Activated naive CD4-positive, alpha-beta T cell treated with anti-CD3 and anti-CD28 coated beads for 36 hours (primary cell): Measurements from ENCODE around the gene RELA. TPM values are rescaled to one million over a fixed set of nuclear protein-coding genes. Genes with fewer than 3 reads are reported as not detected.

ENCODE experiments used
- CTCF ChIA-PET: fragments of 350-600 bp; sonication (Branson Sonifier 250); formaldehyde crosslinking; loops from one replicate; lab custom pipeline; 2021; ENCODE audit warnings: antibody characterized with exemption; lab: Charles Lee
- DNase-seq: peaks from one replicate; pipeline ENCODE4 v3.0.0-alpha.2; 2020
- H3K27ac Mint-ChIP-seq: one replicate; pipeline ENCODE4 v1.8.0; 2021; ENCODE audit warnings: mild to moderate bottlenecking, mixed read lengths
- H3K27me3 Mint-ChIP-seq: one replicate; pipeline ENCODE4 v1.8.0; 2021; ENCODE audit warnings: low read depth, mixed read lengths
- H3K36me3 Mint-ChIP-seq: one replicate; pipeline ENCODE4 v1.8.0; 2021; ENCODE audit warnings: low read depth, mixed read lengths
- H3K4me1 Mint-ChIP-seq: one replicate; pipeline ENCODE4 v1.8.0; 2021; ENCODE audit warnings: low read depth, mixed read lengths
- H3K4me3 Mint-ChIP-seq: one replicate; pipeline ENCODE4 v1.8.0; 2021; ENCODE audit warnings: mild to moderate bottlenecking, moderate library complexity, mixed read lengths
- H3K9me3 Mint-ChIP-seq: one replicate; pipeline ENCODE4 v1.8.0; 2021; ENCODE audit warnings: mixed read lengths
- intact Hi-C: fragments of 100-400 bp; cut with micrococcal nuclease; formaldehyde crosslinking; loops from one replicate; pipeline ENCODE4 v1.15.1; 2023
- total RNA-seq, 2 experiments: library from RNA; stranded (reverse); gene quantifications; one replicate each; pipeline ENCODE4 v1.2.3, GENCODE V29; 2021

The RELA gene
- total RNA-seq, 2 experiments from 2014 or later, result 66.9 to 68.5 TPM

- Mint-ChIP-seq H3K27me3 (no peaks in the 10 kb centered on the region), H3K9me3 (no peaks in the 10 kb centered on the region), H3K36me3 (peaks cover 20% of the 10 kb centered on the region), H3K4me1 (peaks cover 28% of the 10 kb centered on the region), H3K27ac (no peak overlapping the region), H3K4me3 (no peak overlapping the region)
- intact Hi-C loops, result no loop called here
- CTCF ChIA-PET, result no interaction called here
- DNase-seq, result no peak
Observed at GRCh38 chr11:65634905-65635731, 27.6 kb downstream of the RELA start.

GRCh38 chr11:65634440-65634839 is 28.3 kb downstream of the RELA start:
- H3K4me3 Mint-ChIP-seq, result no peak overlapping the region
- no peaks in the 10 kb centered on the region for H3K9me3 Mint-ChIP-seq
- intact Hi-C loops, result no loop called here
- H3K27me3 Mint-ChIP-seq, result no peaks in the 10 kb centered on the region
- DNase-seq, result no peak
- peak overlapping the region; percentile 53 for H3K27ac Mint-ChIP-seq
- CTCF ChIA-PET, result no interaction called here
- H3K36me3 Mint-ChIP-seq, result peaks cover 16% of the 10 kb centered on the region
- H3K4me1 Mint-ChIP-seq, result peaks cover 21% of the 10 kb centered on the region

- DNase-seq, result no peak
- intact Hi-C loops, result no loop called here
- no peaks in the 10 kb centered on the region for H3K27me3 Mint-ChIP-seq
- no peaks in the 10 kb centered on the region for H3K9me3 Mint-ChIP-seq
- H3K36me3 Mint-ChIP-seq, result peaks cover 16% of the 10 kb centered on the region
- peak overlapping the region; percentile 53 for H3K27ac Mint-ChIP-seq
- H3K4me3 Mint-ChIP-seq, result no peak overlapping the region
- CTCF ChIA-PET, result no interaction called here
- H3K4me1 Mint-ChIP-seq, result peaks cover 19% of the 10 kb centered on the region
Observed at GRCh38 chr11:65634109-65634436, 28.6 kb downstream of the RELA start.

- DNase-seq, result no peak
- Mint-ChIP-seq H3K27ac (peak overlapping the region; percentile 75), H3K4me3 (no peak overlapping the region), H3K4me1 (peaks cover 14% of the 10 kb centered on the region), H3K36me3 (peaks cover 11% of the 10 kb centered on the region), H3K27me3 (no peaks in the 10 kb centered on the region), H3K9me3 (no peaks in the 10 kb centered on the region)
- CTCF ChIA-PET, result no interaction called here
- intact Hi-C loops, result no loop called here
Observed at GRCh38 chr11:65633390-65634108, 29.2 kb downstream of the RELA start.

- Mint-ChIP-seq H3K4me3 (no peak overlapping the region), H3K27me3 (no peaks in the 10 kb centered on the region), H3K36me3 (peaks cover 10% of the 10 kb centered on the region)
Observed at GRCh38 chr11:65630215-65630614, 32.5 kb downstream of the RELA start.

GRCh38 chr11:65629579-65629978 is 33.1 kb downstream of the RELA start:
- Mint-ChIP-seq H3K9me3 (no peaks in the 10 kb centered on the region), H3K27ac (no peak overlapping the region), H3K4me3 (no peak overlapping the region), H3K4me1 (peaks cover 12% of the 10 kb centered on the region), H3K36me3 (peaks cover 10% of the 10 kb centered on the region), H3K27me3 (no peaks in the 10 kb centered on the region)
- intact Hi-C loops, result no loop called here
- CTCF ChIA-PET, result no interaction called here
- DNase-seq, result no peak

More at GRCh38 chr11:65630215-65630614, 32.5 kb downstream of the RELA start:
- intact Hi-C loops, result no loop called here
- DNase-seq, result no peak
- no peak overlapping the region for H3K27ac Mint-ChIP-seq
- H3K9me3 Mint-ChIP-seq, result no peaks in the 10 kb centered on the region
- peaks cover 9% of the 10 kb centered on the region for H3K4me1 Mint-ChIP-seq
- CTCF ChIA-PET, result no interaction called here

- H3K9me3 Mint-ChIP-seq, result no peaks in the 10 kb centered on the region
- intact Hi-C loops, result loop anchor here (2.0 kb wide), 1 partner anchor 80 kb away; no protein-coding TSS in a partner anchor
Observed at GRCh38 chr11:65627202-65627601, 35.5 kb downstream of the RELA start.

GRCh38 chr11:65625628-65626342 is 36.9 kb downstream of the RELA start:
- peaks cover 9% of the 10 kb centered on the region for H3K4me1 Mint-ChIP-seq
- no peak overlapping the region for H3K4me3 Mint-ChIP-seq
- H3K27me3 Mint-ChIP-seq, result no peaks in the 10 kb centered on the region
- no peaks in the 10 kb centered on the region for H3K9me3 Mint-ChIP-seq
- peak; percentile 63 for DNase-seq
- no peak overlapping the region for H3K27ac Mint-ChIP-seq
- peaks cover 22% of the 10 kb centered on the region for H3K36me3 Mint-ChIP-seq
- CTCF ChIA-PET, result interaction anchor here (1.0 to 2.1 kb wide), 10 partner anchors 9 to 146 kb away, joined by 3 to 6 read pairs (median 3); partner anchors contain the start of gene SIPA1
- intact Hi-C loops, result loop anchor here (2.0 kb wide), 1 partner anchor 81 kb away; no protein-coding TSS in a partner anchor

More at GRCh38 chr11:65627202-65627601, 35.5 kb downstream of the RELA start:
- Mint-ChIP-seq H3K4me1 (peaks cover 7% of the 10 kb centered on the region), H3K4me3 (no peak overlapping the region), H3K36me3 (peaks cover 16% of the 10 kb centered on the region), H3K27me3 (no peaks in the 10 kb centered on the region), H3K27ac (peak overlapping the region; percentile 69)
- CTCF ChIA-PET, result interaction anchor here (0.9 to 1.8 kb wide), 4 partner anchors 11 to 82 kb away, joined by 3 to 6 read pairs (median 4); partner anchors contain the start of gene SIPA1
- DNase-seq, result no peak

- Mint-ChIP-seq H3K27ac (no peak overlapping the region), H3K4me1 (peaks cover 9% of the 10 kb centered on the region), H3K9me3 (no peaks in the 10 kb centered on the region), H3K4me3 (no peak overlapping the region), H3K36me3 (peaks cover 18% of the 10 kb centered on the region), H3K27me3 (no peaks in the 10 kb centered on the region)
- intact Hi-C loops, result no loop called here
- CTCF ChIA-PET, result interaction anchor here (1.0 to 2.1 kb wide), 8 partner anchors 8 to 146 kb away, joined by 3 to 6 read pairs (median 3); partner anchors contain the start of gene SIPA1
- DNase-seq, result no peak
Observed at GRCh38 chr11:65624931-65625627, 37.6 kb downstream of the RELA start.

- H3K4me1 Mint-ChIP-seq, result peaks cover 14% of the 10 kb centered on the region
- no peak overlapping the region for H3K27ac Mint-ChIP-seq
- intact Hi-C loops, result no loop called here
- H3K36me3 Mint-ChIP-seq, result peaks cover 21% of the 10 kb centered on the region
- CTCF ChIA-PET, result interaction anchor here (0.6 to 2.2 kb wide), 4 partner anchors 15 to 236 kb away, joined by 3 to 6 read pairs (median 4); partner anchors contain the start of gene SIPA1
- H3K9me3 Mint-ChIP-seq, result no peaks in the 10 kb centered on the region
- H3K4me3 Mint-ChIP-seq, result no peak overlapping the region
- no peak for DNase-seq
- H3K27me3 Mint-ChIP-seq, result no peaks in the 10 kb centered on the region
Observed at GRCh38 chr11:65623852-65624616, 38.7 kb downstream of the RELA start.

GRCh38 chr11:65623177-65623576 is 39.5 kb downstream of the RELA start:
- Mint-ChIP-seq H3K4me3 (no peak overlapping the region), H3K36me3 (peaks cover 21% of the 10 kb centered on the region), H3K27ac (no peak overlapping the region), H3K4me1 (peaks cover 17% of the 10 kb centered on the region), H3K27me3 (no peaks in the 10 kb centered on the region), H3K9me3 (no peaks in the 10 kb centered on the region)
- DNase-seq, result no peak
- CTCF ChIA-PET, result interaction anchor here (0.9 to 2.2 kb wide), 3 partner anchors 9 to 30 kb away, joined by 3 to 6 read pairs (median 4); partner anchors contain the start of gene SIPA1
- intact Hi-C loops, result no loop called here
